ENCODE measurements around the gene CACNA2D1.
"Not testable (repeated sequence)": the region's sequence is repeated elsewhere in the genome, so short reads cannot be mapped to it uniquely, and the experiment has no call there.

CACNA2D1 gene

GRCh38 chr7:82166260-82167015, 277.1 kb downstream of the CACNA2D1 start:
- no peak for DNase-seq
- in situ Hi-C loops (cut with HindIII; ENCODE audit: low pct_ligation_motif_present, low pct_unique_long_range_greater_than_20kb, low sequenced_read_pairs) = no loop called here

- DNase-seq = peak; percentile 10
- in situ Hi-C loops (cut with HindIII; ENCODE audit: low pct_ligation_motif_present, low pct_unique_long_range_greater_than_20kb, low sequenced_read_pairs) = no loop called here
Measured at GRCh38 chr7:82164813-82165212, 278.8 kb downstream of the CACNA2D1 start.

DNA sequence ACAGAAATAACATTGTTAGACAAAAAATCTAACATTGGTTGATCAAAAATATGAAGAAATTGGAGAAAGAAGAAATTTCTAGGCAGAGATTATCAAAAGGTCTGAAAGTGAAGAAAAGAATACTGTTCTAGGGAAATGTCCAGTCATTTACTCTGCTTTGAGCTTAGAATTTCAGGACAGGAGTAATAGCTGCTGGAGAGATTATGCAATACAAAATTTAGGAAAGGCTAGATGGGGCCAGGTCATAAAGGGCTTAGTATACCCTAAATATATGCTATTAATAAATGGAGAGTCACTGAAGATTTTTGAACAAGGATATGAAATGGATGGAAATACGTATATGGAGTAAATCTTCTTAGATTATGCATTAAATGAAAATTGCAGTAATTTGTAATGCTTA, 279.2 kb downstream of the CACNA2D1 start:
- DNase-seq = no peak
- in situ Hi-C loops (cut with HindIII; ENCODE audit: low pct_ligation_motif_present, low pct_unique_long_range_greater_than_20kb, low sequenced_read_pairs) = no loop called here

GRCh38 chr7:82163586-82163985, 280.0 kb downstream of the CACNA2D1 start:
- in situ Hi-C loops (cut with HindIII; ENCODE audit: low pct_ligation_motif_present, low pct_unique_long_range_greater_than_20kb, low sequenced_read_pairs) = no loop called here
- no peak for DNase-seq

GRCh38 chr7:82162289-82162688, 281.3 kb downstream of the CACNA2D1 start:
- DNase-seq = no peak
- in situ Hi-C loops (cut with HindIII; ENCODE audit: low pct_ligation_motif_present, low pct_unique_long_range_greater_than_20kb, low sequenced_read_pairs) = no loop called here

- in situ Hi-C loops (cut with HindIII; ENCODE audit: low pct_ligation_motif_present, low pct_unique_long_range_greater_than_20kb, low sequenced_read_pairs) = no loop called here
- no peak for DNase-seq
Measured at GRCh38 chr7:82158327-82158726, 285.2 kb downstream of the CACNA2D1 start.

DNA sequence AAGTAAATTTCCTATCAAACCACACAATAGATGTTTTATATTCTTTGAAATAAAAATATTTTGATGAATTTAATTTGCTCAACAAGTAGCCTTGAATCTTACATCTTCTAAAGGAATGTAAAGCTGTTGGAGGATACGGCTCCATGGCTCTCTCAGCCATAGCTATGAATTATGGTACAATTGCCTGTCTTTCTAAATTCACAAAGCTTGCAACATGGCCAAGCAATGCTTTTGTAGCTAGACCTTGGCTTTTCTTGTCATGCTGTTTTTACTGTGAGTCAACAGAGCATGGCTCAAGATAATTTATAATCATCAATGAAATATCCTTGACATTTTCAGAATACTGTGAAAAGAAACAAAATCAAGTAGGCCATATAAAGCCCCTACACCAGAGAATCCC, 286.7 kb downstream of the CACNA2D1 start:
- DNase-seq = no peak
- in situ Hi-C loops (cut with HindIII; ENCODE audit: low pct_ligation_motif_present, low pct_unique_long_range_greater_than_20kb, low sequenced_read_pairs) = no loop called here

- in situ Hi-C loops (cut with HindIII; ENCODE audit: low pct_ligation_motif_present, low pct_unique_long_range_greater_than_20kb, low sequenced_read_pairs) = no loop called here
- no peak for DNase-seq
Measured at GRCh38 chr7:82156168-82156567, 287.4 kb downstream of the CACNA2D1 start.

DNA sequence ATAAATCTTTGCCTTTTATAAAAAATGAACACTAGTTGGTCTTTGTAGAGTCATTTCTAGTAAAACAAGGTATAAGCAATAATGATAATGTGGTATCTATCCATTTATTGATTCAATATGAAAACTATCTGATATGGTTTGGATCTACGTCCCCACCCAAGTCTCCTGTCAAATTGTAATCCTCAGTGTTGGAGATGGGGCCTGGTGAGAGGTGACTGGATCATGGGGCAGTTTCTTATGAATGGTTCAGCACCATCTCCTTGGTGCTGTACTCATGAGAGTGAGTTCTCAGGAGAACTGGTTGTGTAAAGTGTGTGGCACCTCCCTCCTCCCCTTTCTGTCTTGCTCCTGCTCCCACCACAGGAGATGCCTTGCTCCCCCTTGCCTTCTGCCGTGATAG, 288.8 kb downstream of the CACNA2D1 start:
- no peak for DNase-seq
- in situ Hi-C loops (cut with HindIII; ENCODE audit: low pct_ligation_motif_present, low pct_unique_long_range_greater_than_20kb, low sequenced_read_pairs) = no loop called here

DNA sequence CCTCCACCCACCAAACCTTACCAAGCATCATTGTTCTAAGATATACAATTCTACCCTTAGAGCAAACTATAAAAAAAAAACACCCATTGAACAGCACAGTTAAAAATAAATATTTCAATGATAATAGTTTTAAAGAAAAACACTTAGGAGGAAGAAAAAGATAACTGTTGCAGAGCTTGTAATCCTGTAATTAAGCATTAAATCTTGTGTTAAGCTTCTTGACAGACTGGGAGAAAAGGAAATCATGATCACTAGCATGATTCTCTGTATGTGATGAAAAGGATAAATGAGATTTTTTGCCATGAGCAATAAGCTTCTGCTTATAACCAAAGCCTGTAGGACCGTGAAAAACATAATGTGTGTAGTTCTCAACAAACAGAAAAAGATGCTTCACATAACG, 289.8 kb downstream of the CACNA2D1 start:
- no peak for DNase-seq
- in situ Hi-C loops (cut with HindIII; ENCODE audit: low pct_ligation_motif_present, low pct_unique_long_range_greater_than_20kb, low sequenced_read_pairs) = no loop called here

DNA sequence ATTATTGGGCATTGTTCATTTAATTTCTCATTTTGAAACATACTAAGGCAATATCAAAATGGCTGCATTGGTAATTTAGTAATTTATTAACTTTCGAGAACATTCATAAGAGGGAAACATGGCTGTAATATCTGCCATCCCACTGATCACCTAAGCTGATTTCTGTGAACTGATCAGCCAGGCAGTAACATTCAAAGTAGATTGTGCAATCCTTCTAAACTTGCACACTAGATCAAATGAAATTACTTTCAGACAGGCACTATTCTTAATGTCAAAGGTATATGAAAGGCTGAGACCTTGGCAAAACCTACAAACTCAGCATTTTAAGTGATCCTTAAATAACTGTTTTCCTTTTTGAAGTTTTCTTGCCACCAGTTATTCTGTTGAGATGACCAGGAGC, 290.7 kb downstream of the CACNA2D1 start:
- in situ Hi-C loops (cut with HindIII; ENCODE audit: low pct_ligation_motif_present, low pct_unique_long_range_greater_than_20kb, low sequenced_read_pairs) = no loop called here
- DNase-seq = no peak

DNA sequence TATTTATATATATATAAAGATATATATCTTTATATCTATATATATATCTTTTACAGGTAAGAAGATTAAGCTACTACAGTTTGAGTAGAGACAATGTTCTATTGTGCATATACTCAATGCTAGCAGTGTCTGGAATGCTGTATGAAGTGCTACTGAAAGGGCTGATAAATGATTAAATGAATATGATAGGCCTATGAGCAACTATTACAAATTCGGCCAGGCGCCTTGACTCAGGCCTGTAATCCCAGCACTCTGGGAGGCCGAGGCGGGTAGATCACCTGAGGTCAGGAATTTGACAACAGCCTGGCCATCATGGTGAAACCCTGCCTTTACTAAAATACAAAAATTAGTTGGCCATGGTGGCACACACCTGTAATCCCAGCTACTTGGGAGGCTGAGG, 297.1 kb downstream of the CACNA2D1 start:
- in situ Hi-C loops (cut with HindIII; ENCODE audit: low pct_ligation_motif_present, low pct_unique_long_range_greater_than_20kb, low sequenced_read_pairs) = no loop called here
- DNase-seq = no peak

GRCh38 chr7:82142263-82142864, 301.2 kb downstream of the CACNA2D1 start:
- no peak for DNase-seq
- in situ Hi-C loops (cut with HindIII; ENCODE audit: low pct_ligation_motif_present, low pct_unique_long_range_greater_than_20kb, low sequenced_read_pairs) = no loop called here

- no peak for DNase-seq
- in situ Hi-C loops (cut with HindIII; ENCODE audit: low pct_ligation_motif_present, low pct_unique_long_range_greater_than_20kb, low sequenced_read_pairs) = no loop called here
Measured at GRCh38 chr7:82141427-82141826, 302.1 kb downstream of the CACNA2D1 start.

DNA sequence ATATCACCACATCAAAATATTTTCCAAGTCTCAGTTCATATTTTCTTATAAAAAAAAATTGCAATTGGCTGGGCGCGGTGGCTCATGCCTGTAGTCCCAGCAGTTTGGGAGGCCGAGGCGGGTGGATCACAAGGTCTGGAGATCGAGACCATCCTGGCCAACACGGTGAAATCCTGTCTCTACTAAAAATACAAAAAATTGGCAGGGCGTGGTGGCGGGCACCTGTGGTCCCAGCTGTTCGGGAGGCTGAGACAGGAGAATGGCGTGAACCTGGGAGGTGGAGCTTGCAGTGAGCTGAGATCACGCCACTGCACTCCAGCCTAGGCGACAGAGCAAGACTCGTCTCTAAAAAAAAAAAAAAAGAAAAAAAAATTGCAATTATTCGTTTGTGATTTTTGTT, 303.0 kb downstream of the CACNA2D1 start:
- in situ Hi-C loops (cut with HindIII; ENCODE audit: low pct_ligation_motif_present, low pct_unique_long_range_greater_than_20kb, low sequenced_read_pairs); DNase-seq: not testable (repeated sequence)

GRCh38 chr7:82131215-82131614, 312.4 kb downstream of the CACNA2D1 start:
- in situ Hi-C loops (cut with HindIII; ENCODE audit: low pct_ligation_motif_present, low pct_unique_long_range_greater_than_20kb, low sequenced_read_pairs) = no loop called here
- no peak for DNase-seq

- in situ Hi-C loops (cut with HindIII; ENCODE audit: low pct_ligation_motif_present, low pct_unique_long_range_greater_than_20kb, low sequenced_read_pairs) = no loop called here
- no peak for DNase-seq
Measured at GRCh38 chr7:82129091-82129490, 314.5 kb downstream of the CACNA2D1 start.

- in situ Hi-C loops (cut with HindIII; ENCODE audit: low pct_ligation_motif_present, low pct_unique_long_range_greater_than_20kb, low sequenced_read_pairs) = no loop called here
- DNase-seq = no peak
Measured at GRCh38 chr7:82128546-82128945, 315.0 kb downstream of the CACNA2D1 start.

GRCh38 chr7:82126576-82126975, 317.0 kb downstream of the CACNA2D1 start:
- in situ Hi-C loops (cut with HindIII; ENCODE audit: low pct_ligation_motif_present, low pct_unique_long_range_greater_than_20kb, low sequenced_read_pairs) = no loop called here
- no peak for DNase-seq

DNA sequence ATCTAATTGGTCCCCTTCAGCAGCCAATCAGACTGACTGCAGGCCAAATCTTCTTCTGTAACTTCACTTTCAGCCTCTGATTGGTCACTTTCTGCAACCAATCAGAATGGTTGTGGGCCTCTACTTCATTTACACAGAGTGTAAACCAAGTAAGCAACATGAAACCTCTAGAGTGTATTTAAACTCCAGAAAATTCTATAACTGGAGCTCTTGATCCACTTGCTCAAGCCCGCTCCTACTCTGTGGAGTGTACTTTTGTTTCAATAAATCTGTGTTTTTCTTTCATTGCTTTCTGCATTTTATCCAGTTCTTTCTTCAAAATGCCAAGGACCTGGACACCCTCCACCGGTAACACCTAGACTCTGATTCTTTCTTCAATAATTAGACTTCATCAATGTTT, 319.1 kb downstream of the CACNA2D1 start:
- no peak for DNase-seq
- in situ Hi-C loops (cut with HindIII; ENCODE audit: low pct_ligation_motif_present, low pct_unique_long_range_greater_than_20kb, low sequenced_read_pairs) = no loop called here

Data from ACHN (cell line).